ENCODE measurements around the gene CFAP90.

The CFAP90 gene

DNA sequence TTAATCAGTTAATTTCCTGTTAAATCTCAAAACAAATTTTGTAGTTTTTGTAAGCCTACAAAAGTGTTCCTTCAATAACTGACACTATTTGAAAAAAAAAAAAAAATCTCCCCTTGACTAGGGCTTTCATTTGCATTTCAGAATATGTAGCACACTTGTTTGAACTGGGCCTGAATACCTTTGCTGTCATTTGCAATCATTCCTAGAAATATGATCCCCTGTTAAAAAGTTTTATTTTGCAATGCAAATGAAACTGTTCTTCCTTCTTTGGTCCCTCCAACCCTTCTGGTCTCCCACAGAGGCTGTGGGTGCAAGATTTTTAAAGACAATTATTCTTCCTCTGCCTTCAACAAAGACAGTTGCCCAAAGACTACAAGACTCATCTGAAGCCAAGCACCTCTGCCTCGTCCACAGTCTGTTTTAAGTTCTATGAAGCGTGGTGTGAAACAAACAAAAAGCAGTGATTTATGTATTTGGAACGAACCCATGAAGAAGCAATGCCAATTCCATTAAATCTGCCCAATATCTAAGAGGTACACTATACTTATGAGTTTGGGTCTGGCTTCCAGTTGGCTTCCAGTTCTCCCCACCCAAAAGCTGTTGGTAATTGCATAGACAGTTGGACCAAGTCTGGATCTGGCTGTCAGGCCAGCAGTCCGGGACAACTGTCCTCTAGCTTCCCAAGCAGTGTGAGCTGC is 66.1 kb downstream of the CFAP90 start:
- ChIA-PET POLR2A (no interaction called here), CTCF (no interaction called here)
- DNase-seq (ENCODE audit: extremely low spot score), result no peak
- no peak for TF ChIP-seq FOXA1 (IDR thresholded peaks at IDR 0.05)
- TF ChIP-seq LEF1 (IDR thresholded peaks at IDR 0.05; ENCODE audit: borderline replicate concordance), result no peak
- TF ChIP-seq L3MBTL2 (conservative IDR thresholded peaks at IDR 0.05), result no peak
- no peak for TF ChIP-seq TARDBP (IDR thresholded peaks at IDR 0.05)
- no peak for TF ChIP-seq BHLHE40 (IDR thresholded peaks at IDR 0.05; ENCODE audit: borderline replicate concordance)
- TF ChIP-seq HDGF (IDR thresholded peaks at IDR 0.05; ENCODE audit: borderline replicate concordance), result no peak
- TF ChIP-seq FOXM1 (IDR thresholded peaks at IDR 0.05; ENCODE audit: borderline replicate concordance), result no peak
- TF ChIP-seq ELF4 (IDR thresholded peaks at IDR 0.05), result no peak

DNA sequence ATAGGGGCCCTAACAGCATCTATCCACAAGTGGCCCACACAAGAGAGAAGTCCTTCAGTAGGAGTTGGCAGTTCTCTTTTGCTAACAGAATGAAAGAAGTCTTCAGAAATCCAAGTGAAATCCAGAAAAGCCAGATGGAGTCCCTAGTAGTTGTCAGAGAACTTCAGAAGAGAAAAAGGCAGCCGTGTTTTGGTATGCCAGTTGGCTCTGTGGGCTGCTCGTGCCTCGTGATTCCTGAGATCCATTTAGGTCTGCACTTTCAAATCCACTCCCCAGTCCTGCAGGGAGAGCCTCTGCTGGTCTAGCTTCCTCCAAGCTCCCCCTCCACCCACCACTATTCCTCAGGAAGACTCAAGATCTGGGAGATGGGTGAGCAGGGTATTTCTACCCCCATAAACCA is 69.0 kb downstream of the CFAP90 start:
- TF ChIP-seq FOXM1 (IDR thresholded peaks at IDR 0.05; ENCODE audit: borderline replicate concordance), result no peak
- no peak for TF ChIP-seq ARNT (IDR thresholded peaks at IDR 0.05)
- TF ChIP-seq FOXA1 (IDR thresholded peaks at IDR 0.05), result no peak
- ChIA-PET CTCF (no interaction called here), POLR2A (no interaction called here)
- DNase-seq (ENCODE audit: extremely low spot score), result no peak
